ENCODE data around the gene STYXL1.
"Not testable (repeated sequence)": the region's sequence is repeated elsewhere in the genome, so short reads cannot be mapped to it uniquely, and the experiment has no call there.

STYXL1 gene

DNA sequence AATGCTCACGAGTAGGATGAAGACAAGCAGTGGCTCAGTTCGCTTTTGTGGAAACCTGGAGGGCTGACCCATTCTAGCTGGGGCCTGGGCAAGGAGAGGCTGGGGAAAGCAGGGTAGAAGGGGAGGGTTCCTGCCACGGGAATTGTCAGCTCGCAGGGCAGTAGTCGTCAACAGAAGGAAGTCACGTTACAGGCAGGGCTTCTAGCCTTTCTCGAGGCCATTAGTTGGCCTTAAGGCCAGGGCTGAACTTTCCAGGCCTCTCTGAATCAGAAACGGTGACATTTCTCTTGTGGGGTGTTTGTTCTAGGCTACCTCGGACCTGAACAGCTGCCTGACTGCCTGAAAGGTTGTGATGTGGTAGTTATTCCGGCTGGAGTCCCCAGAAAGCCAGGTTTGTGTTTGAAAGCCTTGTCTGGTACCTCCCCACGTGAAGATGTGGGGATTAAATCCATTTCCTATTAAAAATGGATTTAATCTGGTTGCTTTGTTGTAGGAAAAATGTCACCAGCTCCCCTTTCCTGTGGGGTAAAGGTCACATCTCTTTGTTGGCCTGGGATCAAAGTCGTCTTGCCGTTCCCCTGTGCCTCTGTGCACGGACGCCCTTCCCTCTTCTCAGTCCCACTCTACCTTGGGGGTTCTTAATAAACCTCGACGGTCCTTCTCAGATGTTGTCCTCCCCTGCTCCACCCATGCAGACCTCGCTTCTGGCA is 9.5 kb upstream of the STYXL1 start:
- no peak overlapping the region for H3K56ac ChIP-seq (ENCODE audit: low read length)
- no peak overlapping the region for H3K4me2 ChIP-seq (ENCODE audit: low read length)
- H3K4me1 ChIP-seq (ENCODE audit: control insufficient read depth, low read depth, low read length), result no peaks in the 10 kb centered on the region
- DNase-seq, result no peak
- no peak overlapping the region for H3K4ac ChIP-seq (ENCODE audit: low read depth, low read length)
- H3K9ac ChIP-seq (ENCODE audit: low read length), result no peak overlapping the region
- H3K79me1 ChIP-seq (ENCODE audit: low read length), result peaks cover 6% of the 10 kb centered on the region
- no peak overlapping the region for H3K18ac ChIP-seq (ENCODE audit: low read length)
- no peak overlapping the region for H3K4me3 ChIP-seq (ENCODE audit: low read length)
- no peaks in the 10 kb centered on the region for H3K27me3 ChIP-seq (ENCODE audit: insufficient read depth, low read length, poor library complexity)
- H2BK120ac ChIP-seq (ENCODE audit: low read depth, low read length), result no peak overlapping the region
- no peak overlapping the region for H2BK15ac ChIP-seq (replicated peaks; ENCODE audit: low read depth)
- H3K23ac ChIP-seq (ENCODE audit: low read length), result no peak overlapping the region
- peaks cover 20% of the 10 kb centered on the region for H3K79me2 ChIP-seq (ENCODE audit: control insufficient read depth, insufficient read depth, low read length)
- no peak overlapping the region for H2BK5ac ChIP-seq (ENCODE audit: low read length)
- peaks cover 15% of the 10 kb centered on the region for H3K36me3 ChIP-seq (ENCODE audit: control insufficient read depth, insufficient read depth, low read length)
- no peak overlapping the region for H4K5ac ChIP-seq (ENCODE audit: low read length)
- WGBS (ENCODE audit: extremely low coverage, insufficient coverage, low lambda C conversion rate), result no CpG with 5 or more reads among the region's 18 CpGs
- no peak overlapping the region for H4K8ac ChIP-seq (ENCODE audit: low read depth, low read length)
- no peak overlapping the region for H3K27ac ChIP-seq (ENCODE audit: low read depth, low read length)
- H2AK5ac ChIP-seq (ENCODE audit: low read length), result no peak overlapping the region

DNA sequence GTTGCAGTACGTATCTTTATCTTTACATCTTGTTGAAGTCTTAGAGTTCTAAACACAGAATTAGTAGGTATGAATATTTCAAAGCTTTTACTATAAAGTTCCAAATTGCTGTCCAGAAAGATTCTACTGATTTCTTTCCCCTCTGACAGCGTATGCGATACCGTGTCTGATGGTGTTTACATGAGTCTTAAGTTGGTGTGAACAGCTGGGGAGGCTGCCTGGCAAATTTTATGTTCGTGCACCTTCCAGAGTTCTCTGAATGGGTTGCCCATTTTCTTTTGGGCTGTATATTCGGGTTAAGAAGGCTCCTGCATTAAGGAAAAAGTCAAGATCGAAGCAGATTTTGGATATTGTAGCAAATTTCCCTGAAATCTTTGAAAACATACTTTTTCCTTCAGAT is 8.4 kb upstream of the STYXL1 start:
- no peak overlapping the region for H4K8ac ChIP-seq (ENCODE audit: low read depth, low read length)
- H3K4me1 ChIP-seq (ENCODE audit: control insufficient read depth, low read depth, low read length), result no peaks in the 10 kb centered on the region
- no peak overlapping the region for H3K23ac ChIP-seq (ENCODE audit: low read length)
- H3K4me3 ChIP-seq (ENCODE audit: low read length), result no peak overlapping the region
- no peak overlapping the region for H3K18ac ChIP-seq (ENCODE audit: low read length)
- no peak overlapping the region for H3K56ac ChIP-seq (ENCODE audit: low read length)
- H2AK5ac ChIP-seq (ENCODE audit: low read length), result no peak overlapping the region
- no peak overlapping the region for H4K5ac ChIP-seq (ENCODE audit: low read length)
- H2BK5ac ChIP-seq (ENCODE audit: low read length), result no peak overlapping the region
- H3K36me3 ChIP-seq (ENCODE audit: control insufficient read depth, insufficient read depth, low read length), result peaks cover 13% of the 10 kb centered on the region
- no peak overlapping the region for H2BK120ac ChIP-seq (ENCODE audit: low read depth, low read length)
- peaks cover 25% of the 10 kb centered on the region for H3K79me2 ChIP-seq (ENCODE audit: control insufficient read depth, insufficient read depth, low read length)
- H2BK15ac ChIP-seq (replicated peaks; ENCODE audit: low read depth), result no peak overlapping the region
- H3K79me1 ChIP-seq (ENCODE audit: low read length), result peaks cover 8% of the 10 kb centered on the region
- H3K27me3 ChIP-seq (ENCODE audit: insufficient read depth, low read length, poor library complexity), result no peaks in the 10 kb centered on the region
- H3K27ac ChIP-seq (ENCODE audit: low read depth, low read length), result no peak overlapping the region
- no CpG with 5 or more reads among the region's 7 CpGs for WGBS (ENCODE audit: extremely low coverage, insufficient coverage, low lambda C conversion rate)
- no peak overlapping the region for H3K4me2 ChIP-seq (ENCODE audit: low read length)
- no peak overlapping the region for H3K9ac ChIP-seq (ENCODE audit: low read length)
- H3K4ac ChIP-seq (ENCODE audit: low read depth, low read length), result no peak overlapping the region
- no peak for DNase-seq

DNA sequence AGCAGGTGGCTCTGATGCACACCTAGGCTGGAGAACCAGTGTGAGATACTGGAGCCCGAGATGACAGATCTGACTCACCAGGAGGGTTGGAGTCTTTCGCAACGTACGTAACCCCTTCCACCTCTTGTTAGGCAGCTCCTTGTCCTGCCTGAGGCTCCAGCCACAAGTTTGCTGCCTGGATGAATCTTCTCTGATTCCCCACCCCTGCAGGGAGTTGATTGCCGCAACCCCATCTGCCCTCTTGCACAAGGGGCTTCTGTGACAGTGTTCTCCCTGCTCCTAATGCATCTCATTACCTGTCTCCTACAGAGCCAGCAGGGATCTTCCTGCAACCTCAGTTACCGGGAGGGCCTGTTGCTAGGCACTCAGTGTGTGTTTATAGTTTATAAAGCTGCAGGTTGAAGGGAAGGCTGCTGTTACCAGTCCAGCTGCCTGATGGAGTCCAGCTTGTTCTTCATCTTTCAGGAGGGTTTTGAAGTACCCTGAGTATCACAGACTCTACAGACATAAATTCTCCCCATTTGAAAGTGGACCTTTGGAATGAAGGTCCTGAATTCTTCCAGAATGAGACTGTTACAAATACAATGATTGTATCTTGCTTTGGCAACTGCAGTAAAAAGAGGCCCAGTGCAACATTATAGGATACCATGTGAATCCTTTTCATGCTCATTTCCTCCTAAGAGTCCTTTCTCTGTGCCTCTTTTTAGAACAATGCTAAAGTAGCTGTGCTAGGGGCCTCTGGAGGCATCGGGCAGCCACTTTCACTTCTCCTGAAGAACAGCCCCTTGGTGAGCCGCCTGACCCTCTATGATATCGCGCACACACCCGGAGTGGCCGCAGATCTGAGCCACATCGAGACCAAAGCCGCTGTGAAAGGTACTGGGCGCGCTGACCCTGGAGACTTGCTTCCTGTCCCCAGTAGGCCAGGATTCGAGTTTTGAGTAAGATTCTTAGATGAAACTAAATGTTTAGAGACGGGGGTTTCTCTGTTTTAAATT is 6.6 kb upstream of the STYXL1 start:
- no peak overlapping the region for H3K4me3 ChIP-seq (ENCODE audit: low read length)
- no peak overlapping the region for H3K23ac ChIP-seq (ENCODE audit: low read length)
- H2AK5ac ChIP-seq (ENCODE audit: low read length), result no peak overlapping the region
- H3K4me1 ChIP-seq (ENCODE audit: control insufficient read depth, low read depth, low read length), result no peaks in the 10 kb centered on the region
- peaks cover 5% of the 10 kb centered on the region for H3K36me3 ChIP-seq (ENCODE audit: control insufficient read depth, insufficient read depth, low read length)
- no peak overlapping the region for H3K4ac ChIP-seq (ENCODE audit: low read depth, low read length)
- H4K8ac ChIP-seq (ENCODE audit: low read depth, low read length), result no peak overlapping the region
- no peak overlapping the region for H2BK5ac ChIP-seq (ENCODE audit: low read length)
- DNase-seq, result peak; percentile 71
- H3K56ac ChIP-seq (ENCODE audit: low read length), result no peak overlapping the region
- H3K79me2 ChIP-seq (ENCODE audit: control insufficient read depth, insufficient read depth, low read length), result peaks cover 37% of the 10 kb centered on the region
- no peak overlapping the region for H2BK120ac ChIP-seq (ENCODE audit: low read depth, low read length)
- no peak overlapping the region for H4K5ac ChIP-seq (ENCODE audit: low read length)
- H3K4me2 ChIP-seq (ENCODE audit: low read length), result no peak overlapping the region
- no peak overlapping the region for H3K9ac ChIP-seq (ENCODE audit: low read length)
- H3K79me1 ChIP-seq (ENCODE audit: low read length), result peaks cover 11% of the 10 kb centered on the region
- H3K18ac ChIP-seq (ENCODE audit: low read length), result no peak overlapping the region
- no CpG with 5 or more reads among the region's 18 CpGs for WGBS (ENCODE audit: extremely low coverage, insufficient coverage, low lambda C conversion rate)
- no peak overlapping the region for H3K27ac ChIP-seq (ENCODE audit: low read depth, low read length)
- H3K27me3 ChIP-seq (ENCODE audit: insufficient read depth, low read length, poor library complexity), result no peaks in the 10 kb centered on the region
- no peak overlapping the region for H2BK15ac ChIP-seq (replicated peaks; ENCODE audit: low read depth)

DNA sequence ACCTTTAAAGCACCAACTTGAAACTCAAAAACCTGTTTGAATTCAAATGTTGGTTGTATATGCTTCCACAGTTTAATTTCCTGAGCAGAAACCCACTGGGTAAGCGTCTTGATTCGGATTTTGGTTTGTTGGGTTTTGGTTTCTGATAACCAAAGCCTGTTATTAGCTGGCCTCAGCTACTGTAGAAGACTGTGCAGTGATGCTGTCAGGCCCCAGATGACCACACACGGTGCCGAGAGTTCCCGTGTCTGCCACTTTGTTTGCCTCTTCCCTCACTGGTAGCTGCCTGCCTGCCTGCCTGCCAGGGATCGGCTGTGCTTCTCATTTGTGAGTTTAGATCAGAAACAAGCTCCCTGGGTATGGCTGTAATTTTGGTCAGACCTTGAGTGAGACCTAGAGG is 5.7 kb upstream of the STYXL1 start:
- no peak for DNase-seq
- Histone ChIP-seq H3K18ac (ENCODE audit: low read length) (no peak overlapping the region), H2BK15ac (replicated peaks; ENCODE audit: low read depth) (no peak overlapping the region), H3K4me2 (ENCODE audit: low read length) (no peak overlapping the region), H4K8ac (ENCODE audit: low read depth, low read length) (no peak overlapping the region), H2AK5ac (ENCODE audit: low read length) (no peak overlapping the region), H2BK5ac (ENCODE audit: low read length) (no peak overlapping the region), H3K4me3 (ENCODE audit: low read length) (no peak overlapping the region), H3K9ac (ENCODE audit: low read length) (no peak overlapping the region), H3K79me1 (ENCODE audit: low read length) (peaks cover 14% of the 10 kb centered on the region), H3K23ac (ENCODE audit: low read length) (no peak overlapping the region), H2BK120ac (ENCODE audit: low read depth, low read length) (no peak overlapping the region), H3K4ac (ENCODE audit: low read depth, low read length) (no peak overlapping the region), H4K5ac (ENCODE audit: low read length) (no peak overlapping the region), H3K79me2 (ENCODE audit: control insufficient read depth, insufficient read depth, low read length) (peaks cover 47% of the 10 kb centered on the region), H3K4me1 (ENCODE audit: control insufficient read depth, low read depth, low read length) (peaks cover 1% of the 10 kb centered on the region), H3K27ac (ENCODE audit: low read depth, low read length) (no peak overlapping the region), H3K56ac (ENCODE audit: low read length) (no peak overlapping the region), H3K36me3 (ENCODE audit: control insufficient read depth, insufficient read depth, low read length) (peaks cover 2% of the 10 kb centered on the region), H3K27me3 (ENCODE audit: insufficient read depth, low read length, poor library complexity) (no peaks in the 10 kb centered on the region)
- WGBS (ENCODE audit: extremely low coverage, insufficient coverage, low lambda C conversion rate), result no CpG with 5 or more reads among the region's 6 CpGs

DNA sequence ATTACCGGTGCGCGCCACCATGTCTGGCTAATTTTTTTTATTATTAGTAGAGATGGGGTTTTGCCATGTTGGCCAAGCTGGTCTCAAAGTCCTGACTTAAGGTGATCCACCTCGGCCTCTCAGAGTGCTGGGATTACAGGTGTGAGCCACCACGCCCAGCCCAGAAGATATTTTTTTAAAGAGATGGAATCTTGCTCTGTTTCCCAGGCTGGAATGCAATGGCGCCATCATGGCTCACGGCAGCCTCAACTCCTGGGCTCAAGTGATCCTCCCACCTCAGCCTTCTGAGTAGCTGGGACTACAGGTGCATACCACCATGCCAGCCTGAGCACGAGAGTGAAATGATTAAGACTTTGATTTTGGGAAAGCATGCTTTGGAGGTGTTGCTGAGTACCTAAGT is 4.9 kb upstream of the STYXL1 start:
- Histone ChIP-seq H3K79me2 (ENCODE audit: control insufficient read depth, insufficient read depth, low read length) (peaks cover 52% of the 10 kb centered on the region), H3K79me1 (ENCODE audit: low read length) (peaks cover 17% of the 10 kb centered on the region)
- not testable (repeated sequence) for H2AK5ac ChIP-seq (ENCODE audit: low read length); H3K9ac ChIP-seq (ENCODE audit: low read length); DNase-seq; H3K4ac ChIP-seq (ENCODE audit: low read depth, low read length); H3K4me3 ChIP-seq (ENCODE audit: low read length); H4K5ac ChIP-seq (ENCODE audit: low read length); H3K36me3 ChIP-seq (ENCODE audit: control insufficient read depth, insufficient read depth, low read length); H3K27me3 ChIP-seq (ENCODE audit: insufficient read depth, low read length, poor library complexity); H3K27ac ChIP-seq (ENCODE audit: low read depth, low read length); H3K56ac ChIP-seq (ENCODE audit: low read length); H2BK15ac ChIP-seq (replicated peaks; ENCODE audit: low read depth); H2BK120ac ChIP-seq (ENCODE audit: low read depth, low read length); H4K8ac ChIP-seq (ENCODE audit: low read depth, low read length); H3K4me2 ChIP-seq (ENCODE audit: low read length); H3K18ac ChIP-seq (ENCODE audit: low read length); H3K23ac ChIP-seq (ENCODE audit: low read length); H3K4me1 ChIP-seq (ENCODE audit: control insufficient read depth, low read depth, low read length); H2BK5ac ChIP-seq (ENCODE audit: low read length)
- WGBS (ENCODE audit: extremely low coverage, insufficient coverage, low lambda C conversion rate), result no CpG with 5 or more reads among the region's 8 CpGs

Data from mesendoderm (in vitro differentiated cells).